T-helper 2 cell treated with Interferon-gamma antibody and Interleukin-4, amounts not matched to agents 5 μg/mL and 100 μg/mL, for 36 hours (primary cell): ENCODE results near the gene NUTM2D.
"Not testable (repeated sequence)": the region's sequence is repeated elsewhere in the genome, so short reads cannot be mapped to it uniquely, and the experiment has no call there.

ENCODE experiments used
- DNase-seq: peaks from one replicate; pipeline ENCODE4 v3.0.0; 2021; ENCODE audit warnings: low spot score
- H3K27ac Mint-ChIP-seq: one replicate; pipeline ENCODE4 v1.8.0; 2021; ENCODE audit warnings: mild to moderate bottlenecking, mixed read lengths
- H3K27me3 Mint-ChIP-seq: one replicate; pipeline ENCODE4 v1.8.0; 2021; ENCODE audit warnings: low read depth, mixed read lengths
- H3K36me3 Mint-ChIP-seq: one replicate; pipeline ENCODE4 v1.8.0; 2021; ENCODE audit warnings: low read depth, mixed read lengths
- H3K4me1 Mint-ChIP-seq: one replicate; pipeline ENCODE4 v1.8.0; 2021; ENCODE audit warnings: low read depth, mixed read lengths
- H3K4me3 Mint-ChIP-seq: one replicate; pipeline ENCODE4 v1.8.0; 2022; ENCODE audit warnings: mild to moderate bottlenecking, moderate library complexity, mixed read lengths
- H3K9me3 Mint-ChIP-seq: one replicate; pipeline ENCODE4 v1.8.0; 2021; ENCODE audit warnings: mixed read lengths

NUTM2D gene

DNA sequence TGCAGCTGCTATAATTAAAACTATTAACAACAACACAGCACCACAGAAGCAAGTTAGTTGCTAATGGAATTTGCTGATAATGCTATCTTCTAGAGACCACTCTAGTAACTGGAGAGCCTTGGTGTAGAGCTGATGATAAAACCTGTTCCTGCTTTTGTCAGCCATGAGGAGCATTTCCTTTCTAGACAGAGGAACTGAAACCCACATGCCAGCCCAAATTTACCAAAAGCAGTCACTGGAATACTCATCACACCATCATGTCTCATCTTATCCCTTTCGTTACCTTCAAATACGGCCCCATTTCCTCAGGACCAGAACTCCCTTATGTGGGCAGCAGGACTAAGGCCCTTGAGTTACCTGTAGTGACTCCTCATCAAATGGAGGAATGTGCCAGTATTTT lies 40.9 kb downstream of the NUTM2D start:
- H3K4me3 Mint-ChIP-seq, H3K27me3 Mint-ChIP-seq, H3K27ac Mint-ChIP-seq, DNase-seq, H3K4me1 Mint-ChIP-seq, H3K9me3 Mint-ChIP-seq, H3K36me3 Mint-ChIP-seq: not testable (repeated sequence)

GRCh38 chr10:87407516-87408467 lies 50.2 kb downstream of the NUTM2D start:
- not testable (repeated sequence) for H3K36me3 Mint-ChIP-seq, H3K27ac Mint-ChIP-seq, DNase-seq, H3K9me3 Mint-ChIP-seq, H3K4me1 Mint-ChIP-seq
- peaks cover 38% of the 10 kb centered on the region for H3K27me3 Mint-ChIP-seq
- peak overlapping the region; percentile 48 for H3K4me3 Mint-ChIP-seq

DNA sequence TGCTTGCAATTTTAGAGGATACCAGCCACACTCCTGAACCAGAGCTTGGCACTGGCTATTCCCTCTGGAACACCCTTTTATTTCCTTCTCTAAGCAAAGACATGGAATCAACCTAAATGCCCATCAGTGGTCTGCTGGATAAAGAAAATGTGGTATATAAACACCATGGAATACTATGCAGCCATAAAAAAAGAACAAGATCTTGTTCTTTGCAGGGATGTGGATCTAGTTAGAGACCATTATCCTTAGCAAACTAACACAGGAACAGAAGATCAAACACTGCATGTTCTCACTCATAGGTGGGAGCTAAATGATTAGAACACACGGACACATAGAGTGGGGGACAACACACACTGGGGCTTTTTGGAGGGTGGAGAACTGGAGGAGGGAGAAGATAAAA lies 56.4 kb downstream of the NUTM2D start:
- DNase-seq, H3K9me3 Mint-ChIP-seq, H3K4me1 Mint-ChIP-seq, H3K36me3 Mint-ChIP-seq, H3K27ac Mint-ChIP-seq, H3K4me3 Mint-ChIP-seq: not testable (repeated sequence)
- H3K27me3 Mint-ChIP-seq, result peaks cover 30% of the 10 kb centered on the region
